DND-41 (cell line): ENCODE results near the gene SMIM35.

Source experiments
- EZH2 ChIP-seq: IDR thresholded peaks from 3 replicates; pipeline ENCODE4 v1.6.1; 2012; ENCODE audit warnings: borderline replicate concordance, low read depth, mild to moderate bottlenecking, moderate library complexity, low read length, inconsistent platforms; ENCODE audit not compliant: severe bottlenecking
- TF ChIP-seq, protein P1 (sequence below): IDR thresholded peaks from 2 replicates; pipeline ENCODE4 v1.5.1; 2012; ENCODE audit warnings: borderline replicate concordance, low read length, moderate library complexity, mild to moderate bottlenecking; ENCODE audit not compliant: poor library complexity, severe bottlenecking; ENCODE audit errors: extremely low read depth

- TF ChIP-seq, protein P1, sequence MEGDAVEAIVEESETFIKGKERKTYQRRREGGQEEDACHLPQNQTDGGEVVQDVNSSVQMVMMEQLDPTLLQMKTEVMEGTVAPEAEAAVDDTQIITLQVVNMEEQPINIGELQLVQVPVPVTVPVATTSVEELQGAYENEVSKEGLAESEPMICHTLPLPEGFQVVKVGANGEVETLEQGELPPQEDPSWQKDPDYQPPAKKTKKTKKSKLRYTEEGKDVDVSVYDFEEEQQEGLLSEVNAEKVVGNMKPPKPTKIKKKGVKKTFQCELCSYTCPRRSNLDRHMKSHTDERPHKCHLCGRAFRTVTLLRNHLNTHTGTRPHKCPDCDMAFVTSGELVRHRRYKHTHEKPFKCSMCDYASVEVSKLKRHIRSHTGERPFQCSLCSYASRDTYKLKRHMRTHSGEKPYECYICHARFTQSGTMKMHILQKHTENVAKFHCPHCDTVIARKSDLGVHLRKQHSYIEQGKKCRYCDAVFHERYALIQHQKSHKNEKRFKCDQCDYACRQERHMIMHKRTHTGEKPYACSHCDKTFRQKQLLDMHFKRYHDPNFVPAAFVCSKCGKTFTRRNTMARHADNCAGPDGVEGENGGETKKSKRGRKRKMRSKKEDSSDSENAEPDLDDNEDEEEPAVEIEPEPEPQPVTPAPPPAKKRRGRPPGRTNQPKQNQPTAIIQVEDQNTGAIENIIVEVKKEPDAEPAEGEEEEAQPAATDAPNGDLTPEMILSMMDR = no peak
- no peak for TF ChIP-seq EZH2
Observed at GRCh38 chr11:117966908-117967307, 119.9 kb downstream of the SMIM35 start.
